Measurements from ENCODE around the gene POTEJ.
"Not testable (repeated sequence)": the region's sequence is repeated elsewhere in the genome, so short reads cannot be mapped to it uniquely, and the experiment has no call there.

DNA sequence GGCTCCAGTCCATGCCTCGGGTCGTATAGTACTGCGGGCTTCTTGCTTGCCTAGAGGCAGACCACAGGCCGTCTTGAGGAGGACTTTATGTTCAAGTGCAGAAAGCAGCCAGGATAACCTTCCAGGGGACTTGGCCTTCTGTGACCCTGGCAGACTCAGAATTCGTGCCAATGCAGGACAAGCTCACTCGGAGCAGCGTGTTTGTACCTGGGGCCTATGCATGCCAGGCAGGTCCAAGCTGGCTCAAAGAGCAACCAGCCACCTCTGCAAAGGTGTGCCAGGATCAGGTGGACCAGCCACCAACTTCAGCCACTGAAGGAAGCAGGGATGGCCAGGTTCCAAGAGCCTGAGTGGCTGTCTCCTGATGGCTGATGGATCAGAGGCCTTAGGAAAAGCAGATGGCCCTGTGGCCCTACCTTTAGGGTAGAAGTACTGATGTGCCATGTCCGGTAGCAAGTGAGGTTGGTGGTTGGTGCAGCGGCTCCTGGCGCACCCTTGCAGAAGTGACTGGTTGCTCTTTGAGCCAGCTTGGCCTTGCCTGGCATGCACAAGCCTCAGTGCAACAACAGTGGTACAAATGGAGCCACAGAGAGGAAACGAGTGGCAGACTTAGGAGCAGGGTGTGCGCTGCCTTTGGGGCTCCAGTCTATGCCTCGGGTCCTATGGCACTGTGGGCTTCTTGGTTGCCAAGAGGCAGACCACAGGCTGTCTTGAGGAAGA lies 58.9 kb downstream of the POTEJ start:
- not testable (repeated sequence) for TF ChIP-seq ZNF274 (IDR thresholded peaks at IDR 0.05; ENCODE audit: low read depth, low read length); YY1 (IDR thresholded peaks at IDR 0.05; ENCODE audit: insufficient read depth, insufficient read length); SUZ12 (IDR thresholded peaks at IDR 0.05; ENCODE audit: extremely low read depth, insufficient read depth, insufficient read length)

All from NT2/D1 (cell line).